HG03439 (cell line): ENCODE measurements around the gene HSPG2.
"Not testable (repeated sequence)": the region's sequence is repeated elsewhere in the genome, so short reads cannot be mapped to it uniquely, and the experiment has no call there.

Source experiments
- ATAC-seq: cut with Tn5 transposase; IDR thresholded peaks from one replicate; pipeline ENCODE4 v1.9.1; 2021; ENCODE audit warnings: mild to moderate bottlenecking, moderate library complexity; ENCODE audit not compliant: unreplicated experiment

Gene HSPG2

DNA sequence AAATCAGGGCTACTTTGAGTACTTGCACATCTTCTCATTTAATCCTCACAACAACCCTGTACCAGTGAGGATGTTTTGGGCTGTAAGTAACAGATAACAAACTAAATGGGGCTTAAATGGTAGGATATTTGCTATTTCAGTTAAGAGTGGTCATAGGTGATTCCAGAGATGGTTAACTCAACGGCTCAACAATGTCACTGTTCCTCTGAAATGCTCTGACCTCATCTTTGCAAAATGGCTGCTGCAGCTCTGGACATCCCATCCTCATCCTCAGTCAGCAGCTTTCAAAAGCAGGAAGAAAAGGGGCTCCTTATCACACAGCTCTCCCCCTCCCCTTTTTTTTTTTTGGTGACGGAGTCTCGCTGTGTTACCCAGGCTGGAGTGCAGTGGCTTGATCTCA lies 123.6 kb downstream of the HSPG2 start:
- no peak for ATAC-seq

DNA sequence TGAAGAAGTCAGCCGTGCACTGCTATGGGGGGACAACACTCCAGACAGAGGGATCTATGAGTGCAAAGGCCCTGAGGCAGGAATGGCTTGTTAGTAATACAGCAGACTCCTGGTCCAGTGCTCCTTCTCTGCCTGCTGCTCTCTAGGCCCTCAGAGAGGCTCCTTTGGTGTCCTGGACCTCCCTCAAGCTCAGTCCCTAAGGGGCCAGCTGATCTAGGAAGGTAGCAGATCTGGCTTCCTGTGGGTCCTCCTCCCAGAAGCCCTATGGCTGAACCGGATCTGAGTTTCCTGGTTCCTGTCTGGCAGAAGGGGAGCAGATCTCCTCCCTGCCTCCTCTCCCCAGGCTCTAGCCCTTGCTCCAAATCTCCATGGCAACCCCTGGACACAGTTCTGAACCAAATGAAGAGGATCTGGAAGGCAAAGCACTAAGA lies 125.2 kb downstream of the HSPG2 start, which contains the start of gene LDLRAD2:
LDLRAD2 (plus strand) TSS at position 391 of the 431 bp plus-strand sequence. CDS start 187 bp downstream, outside the sequence.
- ATAC-seq: no peak

DNA sequence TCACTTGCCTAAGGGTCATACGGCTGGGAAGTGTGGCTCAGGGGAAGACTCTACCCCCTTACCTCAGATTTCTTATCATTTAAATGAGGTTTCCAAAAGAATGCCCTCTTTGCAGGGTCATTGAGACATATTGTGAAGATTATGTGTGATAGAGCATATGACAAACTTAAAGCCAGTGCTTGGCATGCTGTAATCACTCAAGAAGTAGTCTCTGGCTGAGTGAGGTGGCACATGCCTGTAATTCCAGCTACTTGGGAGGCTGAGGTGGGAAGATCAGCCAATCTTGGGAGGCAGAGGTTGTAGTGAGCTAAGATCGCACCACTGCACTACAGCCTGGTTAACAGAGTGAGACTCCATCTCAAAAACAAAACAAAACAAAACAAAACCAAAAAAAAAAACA lies 132.6 kb downstream of the HSPG2 start:
- ATAC-seq: no peak

DNA sequence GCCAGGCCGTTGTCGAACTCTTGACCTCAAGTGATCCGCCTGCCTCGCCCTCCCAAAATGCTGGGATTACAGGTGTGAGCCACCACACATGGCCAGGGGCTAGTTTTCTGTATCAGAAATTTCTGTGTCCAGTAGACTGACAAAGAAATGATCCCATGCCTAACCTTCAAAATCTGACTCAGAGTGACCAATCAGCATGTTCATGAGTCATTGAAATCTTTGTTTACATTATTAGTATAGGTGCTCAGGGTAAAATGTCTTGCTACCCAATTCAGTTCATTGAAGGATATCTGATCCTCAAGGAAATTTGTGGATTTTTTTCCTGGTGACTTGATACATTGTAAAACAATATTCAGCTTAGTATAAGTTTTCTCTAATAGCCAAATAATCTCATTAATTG lies 136.0 kb downstream of the HSPG2 start:
- no peak for ATAC-seq

DNA sequence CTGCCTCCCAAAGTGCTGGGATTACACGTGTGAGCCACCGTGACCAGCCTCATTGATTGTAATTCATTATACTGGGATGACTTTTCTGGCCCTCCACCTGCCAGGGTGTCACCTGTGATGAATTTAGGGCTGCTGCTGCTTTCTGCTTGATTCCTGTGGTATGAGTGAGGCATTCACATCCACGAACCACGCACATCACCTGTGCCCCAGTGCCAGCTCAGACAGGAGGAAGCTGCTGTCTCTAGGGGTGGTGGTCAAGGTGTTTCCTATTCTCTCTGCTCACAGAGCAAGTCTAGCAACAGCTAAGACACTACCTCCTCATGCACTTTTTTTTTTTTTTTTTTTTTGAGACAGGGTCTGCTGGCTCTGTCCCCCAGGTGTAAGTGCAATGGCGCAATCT lies 137.4 kb downstream of the HSPG2 start:
- ATAC-seq: no peak

DNA sequence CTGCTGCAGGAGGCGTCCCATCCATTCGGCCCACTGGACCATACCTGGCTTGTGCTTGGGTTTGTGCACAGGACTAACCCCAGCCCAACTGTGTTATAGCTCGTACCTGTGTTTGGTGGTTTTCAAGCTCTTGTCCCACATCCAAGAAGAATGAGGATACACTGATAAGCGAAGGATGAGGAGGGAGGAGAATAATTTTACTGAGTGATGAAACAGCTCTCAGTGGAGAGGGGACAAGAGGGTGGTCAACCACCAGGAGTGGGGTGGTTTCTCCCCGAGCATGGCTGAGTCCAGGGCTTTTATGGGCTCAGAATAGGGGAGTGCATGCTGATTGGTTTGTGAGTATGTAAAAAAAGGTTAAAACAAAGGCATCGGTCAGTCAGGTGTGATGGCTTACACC lies 142.0 kb downstream of the HSPG2 start:
- ATAC-seq: no peak

DNA sequence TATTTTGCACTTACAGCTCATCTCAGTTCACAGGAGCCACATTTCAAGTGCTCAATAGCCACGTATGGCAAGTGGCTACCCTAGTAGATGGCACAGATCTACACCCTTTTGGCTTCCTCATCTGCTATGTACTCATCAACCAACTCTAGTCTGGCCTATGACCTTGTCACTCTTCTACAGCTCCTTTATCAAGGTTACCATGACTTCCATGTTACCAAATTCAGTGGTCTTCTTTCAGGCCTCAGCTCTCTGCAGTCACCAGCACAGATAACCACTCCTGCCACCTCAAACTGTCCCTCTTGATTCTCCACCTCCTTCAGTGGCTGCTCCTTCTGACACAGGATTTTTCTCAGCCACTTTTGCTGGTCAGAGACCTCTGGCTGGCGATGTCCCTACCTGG lies 142.5 kb downstream of the HSPG2 start:
- no peak for ATAC-seq

DNA sequence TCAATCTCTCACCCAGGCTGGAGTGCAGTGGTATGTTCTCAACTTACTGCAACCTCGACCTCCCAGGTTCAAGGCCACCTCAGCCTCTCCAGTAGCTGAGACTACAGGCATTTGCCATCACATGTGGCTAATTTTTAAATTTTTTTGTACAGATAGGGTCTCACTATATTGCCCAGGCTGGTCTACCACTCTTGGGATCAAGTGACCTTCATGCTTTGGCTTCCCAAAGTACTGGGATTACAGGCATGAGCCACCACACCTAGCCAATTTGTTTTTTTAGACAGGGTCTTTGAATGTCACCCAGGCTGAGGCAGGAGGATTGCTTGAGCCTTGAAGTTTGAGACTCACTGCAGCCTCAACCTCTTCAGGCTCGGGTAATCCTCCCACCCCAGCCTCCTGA lies 144.0 kb downstream of the HSPG2 start:
- ATAC-seq: no peak

DNA sequence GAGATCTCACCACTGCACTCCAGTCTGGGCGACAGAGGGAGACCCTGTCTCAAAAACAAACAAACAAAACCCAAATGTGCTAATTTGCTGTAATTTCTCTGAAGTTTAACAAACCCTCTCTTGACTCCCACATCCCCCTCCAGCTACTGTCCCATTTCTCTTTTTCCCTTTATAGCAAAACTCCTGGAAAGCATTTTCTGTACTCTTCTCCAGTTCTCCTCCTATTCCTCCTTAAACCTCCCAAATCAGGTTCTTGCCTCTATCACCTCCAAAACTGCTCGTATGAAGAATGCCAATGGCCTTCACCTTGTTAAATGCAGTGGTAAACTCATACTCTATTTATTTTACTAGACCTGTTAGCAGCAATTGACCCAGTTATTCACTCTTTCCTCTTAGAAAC lies 150.5 kb downstream of the HSPG2 start:
- ATAC-seq: no peak

DNA sequence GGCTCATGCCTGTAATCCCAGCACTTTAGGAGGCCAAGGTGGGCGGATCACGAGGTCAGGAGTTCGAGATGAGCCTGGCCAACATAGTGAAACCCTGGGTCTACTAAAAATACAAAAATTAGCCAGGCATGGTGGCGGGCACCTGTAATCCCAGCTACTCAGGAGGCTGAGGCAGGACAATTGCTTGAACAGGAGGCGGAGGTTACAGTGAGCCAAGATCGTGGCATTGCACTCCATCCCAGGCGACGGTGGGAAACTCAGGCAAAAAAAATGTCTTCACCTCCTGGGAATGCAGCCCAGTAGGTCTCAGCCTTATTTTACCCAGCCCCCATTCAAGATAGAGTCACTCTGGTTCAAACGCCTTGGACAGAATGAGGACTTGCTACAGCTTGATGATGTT lies 151.3 kb downstream of the HSPG2 start:
- ATAC-seq: not testable (repeated sequence)

DNA sequence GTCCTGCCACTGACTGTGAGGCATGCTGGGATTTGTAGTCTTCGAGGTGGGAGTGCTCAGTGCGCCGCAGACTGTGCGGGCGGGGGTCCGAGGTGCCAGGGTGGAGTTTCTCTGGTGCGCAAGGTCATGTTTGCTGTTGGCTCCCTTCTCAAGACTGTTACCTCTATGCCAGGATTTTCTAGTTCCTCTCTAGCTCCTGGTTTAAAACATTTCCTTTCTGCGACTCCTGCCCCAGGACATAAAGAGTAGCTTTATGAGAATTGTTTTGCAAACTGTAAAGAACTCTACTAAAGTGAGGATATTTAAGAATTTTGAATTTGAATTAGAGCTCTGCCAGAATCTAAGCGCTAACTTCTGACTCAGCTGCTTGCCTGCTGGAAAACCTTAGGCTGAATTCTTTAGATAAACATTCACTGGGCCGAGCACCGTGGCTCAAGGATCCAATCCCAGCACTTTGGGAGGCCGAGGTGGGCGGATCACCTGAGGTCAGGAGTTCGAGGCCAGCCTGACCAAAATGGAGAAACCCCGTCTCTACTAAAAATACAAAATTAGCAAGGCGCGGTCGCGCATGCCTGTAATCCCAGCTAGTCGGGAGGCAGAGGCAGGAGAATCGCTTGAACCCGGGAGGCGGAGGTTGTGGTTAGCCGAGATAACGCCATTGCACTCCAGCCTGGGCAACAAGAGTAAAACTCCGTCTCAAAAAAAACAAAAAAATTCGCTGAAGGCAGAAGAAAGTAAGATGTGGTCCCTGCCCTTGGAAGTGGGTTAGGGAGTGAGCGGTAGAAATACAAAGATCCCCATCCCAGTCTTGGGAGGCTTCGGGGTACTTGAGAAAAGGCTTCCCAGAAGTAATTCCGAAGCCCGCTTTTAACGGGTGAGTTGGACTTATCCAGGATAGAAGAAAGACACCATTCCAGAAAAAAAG lies 153.2 kb downstream of the HSPG2 start:
- no peak for ATAC-seq

DNA sequence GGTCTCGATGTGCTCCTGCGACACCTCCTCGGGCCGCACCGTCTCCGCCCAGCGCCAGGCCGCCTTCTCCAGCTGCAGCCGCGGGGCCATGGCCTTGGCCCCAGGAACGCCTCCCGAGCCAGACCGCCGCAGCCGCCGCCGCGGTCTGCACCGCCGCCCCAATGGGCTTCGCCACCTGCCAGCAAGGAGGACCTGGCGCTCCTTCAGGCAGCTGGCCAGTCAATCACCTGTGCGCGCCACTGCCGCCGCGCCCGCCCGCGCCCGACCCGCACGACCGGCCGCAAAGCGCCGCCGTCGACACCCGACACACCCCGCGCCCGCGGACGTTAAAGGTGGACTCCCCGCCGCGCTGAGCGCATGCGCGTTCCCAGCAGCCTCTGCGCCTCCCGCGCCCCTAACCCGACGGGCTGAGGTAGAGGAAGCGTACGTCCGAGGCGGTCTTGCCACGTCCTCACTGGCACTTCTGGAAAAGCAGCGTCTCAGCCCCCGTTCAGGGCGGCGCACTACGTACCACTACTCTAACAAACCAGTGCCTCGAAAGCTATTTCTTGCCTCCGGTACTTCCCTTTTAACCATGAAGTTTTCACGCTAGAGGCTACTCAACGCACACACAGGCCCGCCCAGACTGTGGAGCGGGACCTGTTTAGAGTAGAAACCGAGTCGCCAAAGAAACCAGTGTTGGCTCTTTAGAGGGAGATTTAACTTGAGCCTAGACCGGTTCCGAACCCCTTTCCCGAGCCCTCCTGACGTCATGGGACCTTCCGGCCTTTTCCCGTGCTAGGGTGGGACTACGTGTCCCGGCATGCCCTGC lies 154.0 kb downstream of the HSPG2 start, which contains the start of gene USP48:
USP48 (minus strand) TSS at position 282 of the 811 bp plus-strand sequence; CDS start at position 90, 192 bp downstream.
- peak; percentile 67 for ATAC-seq

DNA sequence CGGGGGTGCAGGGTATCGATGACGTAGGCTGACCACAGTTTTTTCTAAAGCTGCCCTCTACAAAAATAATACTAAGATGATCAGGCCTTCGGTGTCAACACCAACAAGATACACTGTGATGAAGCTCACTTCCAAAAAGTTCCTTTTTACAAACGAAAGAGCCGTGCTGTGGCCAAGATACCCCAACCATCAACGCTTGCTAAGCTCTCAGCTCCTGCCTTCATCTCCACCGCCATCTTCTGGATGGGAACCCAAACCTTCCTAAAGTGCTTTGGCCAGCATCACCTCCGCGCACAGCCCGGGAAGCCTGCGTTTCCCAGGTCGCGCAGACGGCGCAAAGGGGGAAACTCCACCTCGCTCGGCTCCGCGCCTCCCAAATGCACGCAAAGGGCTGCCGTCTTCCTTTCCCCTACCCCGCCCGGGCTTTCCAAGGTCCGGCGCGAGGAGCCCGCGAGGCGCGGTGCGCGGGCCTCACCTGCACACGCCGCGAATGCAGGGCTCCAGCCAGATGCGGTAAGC lies 154.7 kb downstream of the HSPG2 start:
- peak; percentile 26 for ATAC-seq

DNA sequence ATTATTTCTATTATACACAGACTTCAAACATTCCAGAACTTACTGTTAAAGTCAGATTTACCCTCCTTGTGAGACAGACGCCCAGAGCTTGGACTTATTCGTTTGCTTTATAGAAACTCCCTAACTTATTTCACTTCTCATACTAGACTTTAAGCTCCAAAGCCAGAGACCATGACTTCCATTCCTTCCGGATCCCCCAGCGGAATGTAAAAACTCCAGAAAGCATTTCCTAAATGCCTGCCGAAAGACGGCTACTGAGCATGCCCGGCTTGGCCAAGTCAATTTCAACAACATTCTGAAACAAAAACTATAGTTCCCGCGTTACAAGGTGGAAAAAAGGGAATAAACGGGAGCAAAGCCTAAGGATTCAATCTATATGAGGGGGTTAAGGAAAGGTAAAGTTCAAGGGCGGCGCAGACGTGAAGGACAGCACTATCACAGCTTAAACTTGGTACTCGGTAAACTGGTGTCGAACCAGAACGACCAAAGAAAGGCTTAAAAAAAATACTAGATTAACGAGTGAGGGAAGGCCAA lies 155.2 kb downstream of the HSPG2 start:
- ATAC-seq: no peak

DNA sequence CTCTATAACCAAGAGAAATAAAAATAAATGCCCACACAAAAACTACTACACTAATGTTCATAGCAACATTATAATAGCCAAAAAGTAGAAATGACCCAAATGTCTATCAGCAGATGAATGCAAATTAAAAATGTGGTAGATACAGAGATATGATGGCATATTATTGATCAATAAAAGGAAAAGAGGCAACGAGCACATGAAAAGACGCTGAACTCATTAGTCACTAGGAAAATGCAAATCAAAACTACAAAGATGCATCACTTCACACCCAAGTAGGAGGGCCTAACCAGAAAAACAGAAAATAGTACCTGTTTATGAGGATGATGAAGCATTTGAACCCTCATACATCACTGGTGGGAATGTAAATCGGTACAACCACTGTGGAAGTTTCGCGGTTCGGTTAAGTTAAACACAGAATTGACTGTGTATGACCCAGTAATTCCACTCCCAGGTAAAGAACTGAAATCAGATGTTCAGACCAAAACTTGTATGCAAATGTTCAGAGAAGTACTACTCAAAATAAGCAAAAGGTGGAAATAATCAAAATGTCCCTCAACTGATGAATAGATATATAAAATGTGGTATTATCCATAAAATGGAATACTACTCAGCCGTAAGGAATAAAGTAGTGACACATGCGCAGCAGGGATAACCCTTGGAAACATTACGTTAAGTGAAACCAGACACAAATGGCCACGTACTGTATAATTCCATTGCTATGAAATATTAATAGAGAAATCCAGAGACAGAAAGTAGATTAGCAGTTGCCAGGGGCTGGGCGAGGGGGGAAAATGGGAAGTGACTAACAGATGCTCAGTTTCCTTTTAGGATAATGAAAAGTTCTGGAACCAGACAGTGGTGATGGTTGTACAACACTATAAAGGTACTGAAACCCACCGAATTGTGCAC lies 157.2 kb downstream of the HSPG2 start:
- peak; percentile 26 for ATAC-seq

DNA sequence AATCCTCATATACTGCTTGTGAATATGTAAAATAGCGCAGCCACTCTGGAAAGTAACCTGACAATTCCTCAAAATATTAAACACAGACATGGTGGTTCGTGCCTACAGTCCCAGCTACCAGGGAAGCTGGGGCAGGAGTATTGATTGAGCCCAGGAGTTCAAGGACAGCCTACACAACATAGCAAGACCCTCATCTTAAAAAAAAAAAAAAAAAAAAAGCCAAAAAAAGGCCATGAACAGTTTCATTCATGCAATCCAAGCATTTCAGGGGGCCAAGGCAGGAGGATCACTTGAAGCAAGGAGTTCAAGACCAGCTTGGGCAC lies 158.7 kb downstream of the HSPG2 start:
- ATAC-seq: no peak

DNA sequence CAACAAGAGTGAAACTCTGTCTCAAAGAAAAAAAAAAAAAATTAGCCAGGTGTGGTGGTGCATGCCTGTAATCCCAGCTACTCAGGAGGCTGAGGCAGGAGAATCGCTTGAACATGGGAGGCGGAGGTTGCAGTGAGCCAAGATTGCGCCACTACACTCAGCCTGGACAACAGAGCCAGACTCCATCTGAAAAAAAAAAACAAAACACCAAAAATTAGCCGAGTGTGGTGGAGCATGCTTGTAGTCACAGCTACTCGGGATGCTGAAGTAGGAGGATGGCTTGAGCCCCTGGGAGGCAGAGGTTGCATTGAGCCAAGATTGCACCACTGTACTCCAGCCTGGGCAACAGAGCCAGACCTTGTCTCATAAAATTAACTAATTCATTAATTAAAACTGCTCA lies 160.2 kb downstream of the HSPG2 start:
- ATAC-seq: not testable (repeated sequence)

DNA sequence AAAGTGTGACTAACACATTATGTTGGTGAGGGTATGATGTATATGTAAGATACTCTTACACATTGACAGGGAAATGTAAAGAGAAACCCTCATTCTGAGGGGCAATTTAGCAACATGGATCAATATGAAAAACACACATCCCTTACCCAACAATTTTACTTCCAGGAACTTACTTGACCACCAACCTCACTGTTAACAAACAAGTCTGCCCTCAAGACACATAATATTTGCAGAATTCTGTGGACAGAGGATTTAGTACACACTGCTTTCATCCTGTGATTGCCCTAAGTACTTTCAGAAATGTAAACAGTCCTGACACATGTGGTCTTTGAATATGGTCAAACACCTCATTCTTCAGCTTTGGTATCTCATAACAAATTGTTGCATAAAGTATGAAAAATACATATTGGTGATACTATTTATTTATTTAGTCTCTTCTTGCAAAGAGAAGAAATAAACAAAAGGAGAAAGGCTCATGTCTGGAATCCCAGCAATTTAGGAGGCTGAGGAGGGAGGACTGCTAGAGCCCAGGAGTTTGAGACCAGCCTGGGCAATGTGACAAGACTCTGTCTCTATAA lies 161.0 kb downstream of the HSPG2 start:
- ATAC-seq: no peak

DNA sequence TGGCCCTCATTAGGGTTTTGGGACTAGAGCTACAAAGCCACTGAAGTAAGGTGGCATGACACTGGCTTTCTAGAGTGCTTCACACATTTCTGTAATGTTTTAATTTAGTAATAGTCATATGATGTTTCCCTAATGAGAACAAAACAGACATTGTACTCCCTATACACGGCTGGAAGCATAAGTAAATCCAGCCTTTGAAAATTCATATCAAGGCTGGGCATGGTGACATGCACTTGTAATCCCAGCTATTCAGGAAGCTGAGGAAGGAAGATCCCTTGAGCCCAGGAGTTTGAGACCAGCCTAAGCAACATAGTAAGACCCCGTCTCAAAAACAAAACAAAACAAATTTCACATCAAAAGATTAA lies 161.6 kb downstream of the HSPG2 start:
- ATAC-seq: no peak
